Measurements from ENCODE around the gene TMEM63C. TPM values are rescaled to one million over a fixed set of nuclear protein-coding genes. Genes with fewer than 3 reads are reported as not detected.

The TMEM63C gene
- polyA plus RNA-seq, 1 donor (not counting 4 experiments of a cell fraction or from before 2014, with no cell fraction given): 0.66 TPM

- no peak for DNase-seq (ENCODE audit: low read depth, low spot score)
- H3K36me3 ChIP-seq (ENCODE audit: control insufficient read depth in 2 of 2, extremely low read depth in 1 of 2, insufficient read depth in 2 of 2, low read length in 2 of 2): no peaks in the 10 kb centered on the region
- no peaks in the 10 kb centered on the region for H3K4me1 ChIP-seq (ENCODE audit: control insufficient read depth, extremely low read depth, insufficient read depth, low read length)
- dilution Hi-C loops (cut with MboI; ENCODE audit: extremely low pct_ligation_motif_present, low sequenced_read_pairs): no loop called here
- H3K27me3 ChIP-seq (ENCODE audit: control insufficient read depth, extremely low read depth, insufficient read depth, low read length): no peaks in the 10 kb centered on the region
- H3K27ac ChIP-seq (ENCODE audit: control insufficient read depth, insufficient read depth, low read length): no peak overlapping the region
- no peak overlapping the region for H2AFZ ChIP-seq (ENCODE audit: control insufficient read depth, low read length)
- no peak overlapping the region for H3K4me2 ChIP-seq (ENCODE audit: control insufficient read depth, extremely low read depth, insufficient read depth, low read depth, low read length)
- no peaks in the 10 kb centered on the region for H4K20me1 ChIP-seq (ENCODE audit: control insufficient read depth, extremely low read depth, insufficient read depth, low read length)
- TF ChIP-seq CTCF (optimal IDR thresholded peaks at IDR 0.05 in 1 of 3, IDR thresholded peaks at IDR 0.05 in 1 of 3, conservative IDR thresholded peaks at IDR 0.05 in 1 of 3; ENCODE audit: extremely low read depth in 1 of 3, insufficient read depth in 2 of 3, low read length in 3 of 3) (no peak), EZH2 (IDR thresholded peaks at IDR 0.05; ENCODE audit: low read length) (no peak)
- no peak overlapping the region for H3K9ac ChIP-seq (ENCODE audit: control insufficient read depth, extremely low read depth, insufficient read depth, low read length)
- no peaks in the 10 kb centered on the region for H3K9me1 ChIP-seq (ENCODE audit: control insufficient read depth, extremely low read depth, insufficient read depth, low read length)
- H3K4me3 ChIP-seq (ENCODE audit: control insufficient read depth in 2 of 3, extremely low read depth in 1 of 3, insufficient read depth in 2 of 3, low read depth in 1 of 3, low read length in 3 of 3): no peak overlapping the region
- no peaks in the 10 kb centered on the region for H3K9me3 ChIP-seq (ENCODE audit: control insufficient read depth, low read depth, low read length)
- no peaks in the 10 kb centered on the region for H3K79me2 ChIP-seq (ENCODE audit: control insufficient read depth, insufficient read depth, low read length)
- no peak for FAIRE-seq
Observed at GRCh38 chr14:77201696-77202095, 20.1 kb downstream of the TMEM63C start.

- dilution Hi-C loops (cut with MboI; ENCODE audit: extremely low pct_ligation_motif_present, low sequenced_read_pairs): no loop called here
- no peaks in the 10 kb centered on the region for H3K79me2 ChIP-seq (ENCODE audit: control insufficient read depth, insufficient read depth, low read length)
- no peak overlapping the region for H3K9ac ChIP-seq (ENCODE audit: control insufficient read depth, extremely low read depth, insufficient read depth, low read length)
- H3K4me2 ChIP-seq (ENCODE audit: control insufficient read depth, extremely low read depth, insufficient read depth, low read depth, low read length): no peak overlapping the region
- FAIRE-seq: no peak
- H3K27ac ChIP-seq (ENCODE audit: control insufficient read depth, insufficient read depth, low read length): no peak overlapping the region
- H3K4me3 ChIP-seq (ENCODE audit: control insufficient read depth in 2 of 3, extremely low read depth in 1 of 3, insufficient read depth in 2 of 3, low read depth in 1 of 3, low read length in 3 of 3): no peak overlapping the region
- no peak for DNase-seq (ENCODE audit: low read depth, low spot score)
- no peaks in the 10 kb centered on the region for H3K4me1 ChIP-seq (ENCODE audit: control insufficient read depth, extremely low read depth, insufficient read depth, low read length)
- H3K36me3 ChIP-seq (ENCODE audit: control insufficient read depth in 2 of 2, extremely low read depth in 1 of 2, insufficient read depth in 2 of 2, low read length in 2 of 2): no peaks in the 10 kb centered on the region
- no peak for TF ChIP-seq EZH2 (IDR thresholded peaks at IDR 0.05; ENCODE audit: low read length)
- TF ChIP-seq CTCF (optimal IDR thresholded peaks at IDR 0.05 in 1 of 3, IDR thresholded peaks at IDR 0.05 in 1 of 3, conservative IDR thresholded peaks at IDR 0.05 in 1 of 3; ENCODE audit: extremely low read depth in 1 of 3, insufficient read depth in 2 of 3, low read length in 3 of 3): no peak
- H3K9me3 ChIP-seq (ENCODE audit: control insufficient read depth, low read depth, low read length): no peaks in the 10 kb centered on the region
- H4K20me1 ChIP-seq (ENCODE audit: control insufficient read depth, extremely low read depth, insufficient read depth, low read length): no peaks in the 10 kb centered on the region
- no peaks in the 10 kb centered on the region for H3K27me3 ChIP-seq (ENCODE audit: control insufficient read depth, extremely low read depth, insufficient read depth, low read length)
- H3K9me1 ChIP-seq (ENCODE audit: control insufficient read depth, extremely low read depth, insufficient read depth, low read length): no peaks in the 10 kb centered on the region
- H2AFZ ChIP-seq (ENCODE audit: control insufficient read depth, low read length): no peak overlapping the region
Observed at GRCh38 chr14:77203611-77204458, 22.2 kb downstream of the TMEM63C start.
